GM19455 (cell line): ENCODE measurements around the gene MYOD1.

Source experiments
- ATAC-seq: cut with Tn5 transposase; IDR thresholded peaks from one replicate; pipeline ENCODE4 v1.9.1; 2021; ENCODE audit not compliant: unreplicated experiment

MYOD1 gene

GRCh38 chr11:17734418-17734911 is 15.1 kb downstream of the MYOD1 start, which contains the start of gene KCNC1:
TSS of gene KCNC1 (plus strand) at chr11:17734781. CDS start at chr11:17736003, 1,222 bp downstream.
- ATAC-seq, result no peak

DNA sequence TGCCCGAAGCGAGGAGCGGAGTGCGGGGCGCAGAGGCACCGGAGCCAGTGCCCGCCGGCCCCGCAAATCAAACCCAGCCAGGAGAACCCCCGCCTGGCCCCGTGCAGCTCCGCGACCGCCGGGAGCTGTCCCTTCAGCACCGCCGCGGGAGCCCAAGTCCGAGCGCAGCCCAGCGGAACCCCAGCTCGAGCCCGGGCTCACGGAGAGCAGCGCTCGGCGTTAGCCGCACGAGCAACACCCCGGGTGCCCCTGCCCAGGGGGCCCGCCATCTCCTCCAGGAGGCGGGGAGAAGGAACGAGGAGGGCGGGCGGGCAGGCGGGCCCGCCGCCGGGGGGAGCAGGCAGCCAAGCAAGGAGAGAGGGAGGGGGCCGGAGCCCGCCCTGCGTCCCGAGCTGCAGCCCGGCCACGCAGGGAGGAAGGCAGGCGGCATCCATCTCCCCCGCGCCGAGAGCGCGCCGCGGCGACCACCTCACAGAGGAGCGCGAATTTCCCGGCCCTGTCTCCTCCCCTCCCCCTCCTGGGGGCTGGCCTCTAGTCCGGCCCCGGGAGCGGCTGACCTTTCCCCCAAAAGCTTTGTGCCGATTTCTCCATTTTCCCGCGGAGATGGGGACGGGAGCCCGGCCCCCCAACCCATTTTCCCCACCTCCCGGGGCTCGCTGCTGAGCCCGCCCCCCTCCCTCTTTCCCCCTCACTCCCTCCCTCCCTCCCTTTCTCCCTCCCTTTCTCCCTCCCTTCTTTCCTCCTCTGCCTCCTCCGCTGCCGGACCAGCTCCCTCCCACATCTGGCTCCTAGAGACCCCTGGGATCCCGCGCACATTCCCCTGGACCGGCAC is 15.8 kb downstream of the MYOD1 start:
- no peak for ATAC-seq

DNA sequence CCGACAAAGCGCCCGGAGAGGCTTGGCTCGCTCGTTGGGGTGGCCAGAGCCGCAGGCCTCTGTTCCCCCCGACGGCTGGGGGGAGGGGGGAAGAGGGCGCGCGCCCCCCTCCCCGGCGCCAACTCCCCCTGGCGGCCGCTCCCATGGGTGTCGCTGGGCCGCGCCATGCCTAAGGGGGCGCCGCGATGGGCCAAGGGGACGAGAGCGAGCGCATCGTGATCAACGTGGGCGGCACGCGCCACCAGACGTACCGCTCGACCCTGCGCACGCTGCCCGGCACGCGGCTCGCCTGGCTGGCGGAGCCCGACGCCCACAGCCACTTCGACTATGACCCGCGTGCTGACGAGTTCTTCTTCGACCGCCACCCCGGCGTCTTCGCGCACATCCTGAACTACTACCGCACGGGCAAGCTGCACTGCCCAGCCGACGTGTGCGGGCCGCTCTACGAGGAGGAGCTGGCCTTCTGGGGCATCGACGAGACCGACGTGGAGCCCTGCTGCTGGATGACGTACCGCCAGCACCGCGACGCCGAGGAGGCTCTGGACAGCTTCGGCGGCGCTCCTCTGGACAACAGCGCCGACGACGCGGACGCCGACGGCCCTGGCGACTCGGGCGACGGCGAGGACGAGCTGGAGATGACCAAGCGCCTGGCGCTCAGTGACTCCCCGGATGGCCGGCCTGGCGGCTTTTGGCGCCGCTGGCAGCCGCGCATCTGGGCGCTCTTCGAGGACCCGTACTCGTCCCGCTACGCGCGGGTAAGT is 16.6 kb downstream of the MYOD1 start:
- ATAC-seq, result no peak

DNA sequence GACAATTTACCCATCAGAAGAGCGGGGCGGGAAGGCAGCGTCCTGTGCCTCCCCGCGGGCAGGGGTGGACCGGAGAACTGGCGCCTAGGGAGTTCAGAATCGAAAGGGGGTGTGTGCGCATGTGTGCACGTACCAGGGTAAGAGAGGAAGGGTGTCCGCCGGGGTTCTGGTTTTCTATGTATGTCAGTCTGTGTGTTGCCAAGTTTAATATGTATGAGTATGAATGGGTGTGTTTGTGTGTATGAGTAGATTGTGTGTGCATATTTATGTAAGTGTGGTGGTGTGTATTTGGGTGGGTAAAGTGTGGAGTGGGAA is 17.2 kb downstream of the MYOD1 start:
- ATAC-seq, result no peak

GRCh38 chr11:17736930-17737817 is 17.8 kb downstream of the MYOD1 start:
- no peak for ATAC-seq

GRCh38 chr11:17738151-17738973 is 19.0 kb downstream of the MYOD1 start:
- ATAC-seq, result no peak

- no peak for ATAC-seq
These were observed 20.6 kb downstream of the MYOD1 start for GRCh38 chr11:17739945-17740338.

- no peak for ATAC-seq
These were observed 21.4 kb downstream of the MYOD1 start for GRCh38 chr11:17740649-17741235.

DNA sequence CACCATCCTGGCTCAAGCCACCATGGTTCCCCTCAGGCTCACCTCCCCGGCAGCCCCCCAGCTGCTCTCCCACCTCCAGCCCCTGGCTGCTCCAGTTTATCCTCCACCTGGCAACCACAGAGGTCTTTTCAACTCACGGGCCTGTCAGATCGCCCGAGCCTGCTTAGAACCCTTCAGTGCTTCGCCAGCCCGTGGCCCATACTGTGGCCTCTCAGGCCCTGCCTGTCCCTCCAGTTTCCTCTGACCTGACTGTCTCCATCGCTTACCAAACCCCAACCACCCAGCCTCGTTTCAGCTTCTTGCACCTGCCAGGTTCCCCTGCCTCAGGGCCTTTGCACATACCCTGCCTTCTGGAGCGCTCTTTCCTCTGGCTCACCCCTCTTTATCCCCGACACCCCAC is 22.1 kb downstream of the MYOD1 start:
- ATAC-seq, result no peak

GRCh38 chr11:17742019-17742418 is 22.6 kb downstream of the MYOD1 start:
- no peak for ATAC-seq

DNA sequence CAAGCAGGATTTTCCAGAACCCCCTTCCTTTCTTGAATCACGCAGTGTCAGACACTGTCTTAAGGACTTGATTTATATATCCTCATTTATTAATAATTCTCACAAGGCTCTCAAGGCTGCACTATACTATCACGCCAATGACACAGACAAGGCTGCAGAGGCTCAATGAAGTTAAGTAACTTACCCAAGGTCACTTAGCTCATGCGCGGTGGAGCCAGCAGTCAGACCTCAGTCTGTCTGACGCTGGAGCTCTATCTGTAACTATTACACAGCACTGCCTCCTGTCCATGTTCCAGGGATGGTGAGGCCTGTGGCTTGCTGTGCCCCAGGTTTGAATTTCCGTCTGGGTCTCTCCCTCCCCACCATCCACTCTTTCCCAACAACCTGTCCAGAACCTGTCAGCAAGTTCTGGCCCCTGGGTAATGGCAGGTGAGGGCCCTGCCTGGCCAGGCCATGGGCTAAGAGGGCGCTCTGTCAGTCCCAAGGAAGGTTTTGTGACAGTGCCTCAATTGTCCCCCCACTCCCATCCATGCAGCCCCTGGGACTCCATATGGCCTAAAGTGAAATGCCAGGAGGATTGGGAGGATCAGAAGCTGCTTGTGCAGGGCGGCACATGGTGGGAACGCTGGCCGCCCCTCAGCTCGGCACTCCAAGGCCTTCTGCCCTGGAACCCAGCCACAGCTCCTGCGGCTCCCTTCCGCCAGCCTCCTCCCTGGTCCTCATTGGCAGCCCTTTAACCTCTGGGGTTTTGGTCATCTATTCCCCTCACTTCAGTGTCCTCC is 23.8 kb downstream of the MYOD1 start:
- ATAC-seq, result no peak

DNA sequence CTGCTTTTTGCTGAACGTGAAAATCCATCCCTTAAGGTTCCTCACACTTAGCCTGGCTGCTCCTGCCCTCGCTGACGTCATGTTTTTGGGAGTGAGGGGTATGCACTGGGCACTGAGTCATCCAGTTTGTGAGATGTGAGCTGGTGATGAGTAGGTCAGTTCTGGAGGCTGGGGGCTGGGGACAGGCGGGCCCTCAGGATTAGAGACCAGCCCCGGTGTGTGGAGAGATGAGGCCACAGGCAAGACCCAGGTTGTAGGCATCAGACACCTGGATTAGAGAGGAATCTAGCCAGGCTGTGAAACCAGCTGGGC is 24.4 kb downstream of the MYOD1 start:
- no peak for ATAC-seq

GRCh38 chr11:17744151-17744940 is 25.0 kb downstream of the MYOD1 start:
- no peak for ATAC-seq

- no peak for ATAC-seq
These were observed 25.8 kb downstream of the MYOD1 start for GRCh38 chr11:17745023-17745772.

DNA sequence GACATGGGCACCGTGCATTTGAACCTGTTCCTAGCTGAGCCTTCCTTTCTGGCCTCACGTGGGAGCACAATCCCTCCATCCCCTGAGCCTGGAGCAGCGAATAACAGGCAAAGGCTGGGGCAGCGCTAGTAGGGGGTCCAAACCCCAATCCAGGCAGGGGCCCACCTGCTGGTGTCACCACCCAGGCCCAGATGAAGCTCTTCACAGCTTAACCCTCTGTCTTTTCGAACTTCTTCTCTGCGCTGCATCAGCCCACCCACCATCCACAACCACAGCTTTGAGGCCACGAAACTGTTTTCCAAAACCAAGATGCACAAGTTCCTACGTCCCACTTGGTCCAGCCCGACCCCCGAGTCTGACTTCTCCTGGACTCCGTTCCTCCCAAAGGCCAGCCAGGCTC is 26.7 kb downstream of the MYOD1 start:
- ATAC-seq, result no peak

- no peak for ATAC-seq
These were observed 28.0 kb downstream of the MYOD1 start for GRCh38 chr11:17747131-17747955.

- ATAC-seq, result no peak
These were observed 28.7 kb downstream of the MYOD1 start for GRCh38 chr11:17748044-17748443.
